ENCODE results near the gene CHST15.

DNA sequence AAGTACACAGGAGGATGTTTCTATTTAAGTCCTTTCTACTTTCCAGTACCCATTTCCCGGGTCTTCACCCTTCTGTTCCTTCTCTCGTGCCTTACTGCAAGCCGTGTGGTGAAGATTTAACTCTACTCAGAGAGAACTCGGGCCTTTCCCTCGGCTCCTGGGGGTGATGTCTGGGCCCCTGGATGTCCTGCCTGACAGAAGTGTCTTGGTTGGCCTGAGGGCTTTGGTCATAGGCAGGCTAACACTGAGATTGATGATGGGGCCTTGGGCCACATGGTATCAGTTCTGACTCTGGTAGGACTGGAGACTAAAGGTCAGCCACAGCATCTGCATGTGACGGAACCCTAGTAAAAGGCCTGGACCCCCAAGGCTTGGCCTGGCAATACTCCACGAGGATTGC is 80.4 kb downstream of the CHST15 start:
- TF ChIP-seq, protein P1, sequence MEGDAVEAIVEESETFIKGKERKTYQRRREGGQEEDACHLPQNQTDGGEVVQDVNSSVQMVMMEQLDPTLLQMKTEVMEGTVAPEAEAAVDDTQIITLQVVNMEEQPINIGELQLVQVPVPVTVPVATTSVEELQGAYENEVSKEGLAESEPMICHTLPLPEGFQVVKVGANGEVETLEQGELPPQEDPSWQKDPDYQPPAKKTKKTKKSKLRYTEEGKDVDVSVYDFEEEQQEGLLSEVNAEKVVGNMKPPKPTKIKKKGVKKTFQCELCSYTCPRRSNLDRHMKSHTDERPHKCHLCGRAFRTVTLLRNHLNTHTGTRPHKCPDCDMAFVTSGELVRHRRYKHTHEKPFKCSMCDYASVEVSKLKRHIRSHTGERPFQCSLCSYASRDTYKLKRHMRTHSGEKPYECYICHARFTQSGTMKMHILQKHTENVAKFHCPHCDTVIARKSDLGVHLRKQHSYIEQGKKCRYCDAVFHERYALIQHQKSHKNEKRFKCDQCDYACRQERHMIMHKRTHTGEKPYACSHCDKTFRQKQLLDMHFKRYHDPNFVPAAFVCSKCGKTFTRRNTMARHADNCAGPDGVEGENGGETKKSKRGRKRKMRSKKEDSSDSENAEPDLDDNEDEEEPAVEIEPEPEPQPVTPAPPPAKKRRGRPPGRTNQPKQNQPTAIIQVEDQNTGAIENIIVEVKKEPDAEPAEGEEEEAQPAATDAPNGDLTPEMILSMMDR (conservative IDR thresholded peaks at IDR 0.05) = no peak
- no peak for TF ChIP-seq ZFX (IDR thresholded peaks at IDR 0.05)
